SH-SY5Y (cell line): ENCODE data around the gene PGBD4.

Source experiments
- GATA2 ChIP-seq: IDR thresholded peaks from 2 replicates; pipeline ENCODE4 v1.6.1; 2011; ENCODE audit warnings: mild to moderate bottlenecking, low read depth, low read length
- GATA3 ChIP-seq: IDR thresholded peaks from 2 replicates; pipeline ENCODE4 v1.6.1; 2011; ENCODE audit warnings: low read depth, mild to moderate bottlenecking, low read length, moderate library complexity

GRCh38 chr15:34055868-34056595 is 45.9 kb upstream of the PGBD4 start:
- TF ChIP-seq GATA2 (no peak), GATA3 (no peak)
